GM19238 (cell line): ENCODE results near the gene B3GALNT2.
"Not testable (repeated sequence)": the region's sequence is repeated elsewhere in the genome, so short reads cannot be mapped to it uniquely, and the experiment has no call there.

Experiments used
- DNase-seq: peaks from one replicate; pipeline ENCODE4 v3.0.0; 2011; ENCODE audit warnings: low spot score; ENCODE audit not compliant: insufficient read length

B3GALNT2 gene

GRCh38 chr1:235504494-235505222, 406 bp upstream of the B3GALNT2 start:
- DNase-seq = peak; percentile 86

DNA sequence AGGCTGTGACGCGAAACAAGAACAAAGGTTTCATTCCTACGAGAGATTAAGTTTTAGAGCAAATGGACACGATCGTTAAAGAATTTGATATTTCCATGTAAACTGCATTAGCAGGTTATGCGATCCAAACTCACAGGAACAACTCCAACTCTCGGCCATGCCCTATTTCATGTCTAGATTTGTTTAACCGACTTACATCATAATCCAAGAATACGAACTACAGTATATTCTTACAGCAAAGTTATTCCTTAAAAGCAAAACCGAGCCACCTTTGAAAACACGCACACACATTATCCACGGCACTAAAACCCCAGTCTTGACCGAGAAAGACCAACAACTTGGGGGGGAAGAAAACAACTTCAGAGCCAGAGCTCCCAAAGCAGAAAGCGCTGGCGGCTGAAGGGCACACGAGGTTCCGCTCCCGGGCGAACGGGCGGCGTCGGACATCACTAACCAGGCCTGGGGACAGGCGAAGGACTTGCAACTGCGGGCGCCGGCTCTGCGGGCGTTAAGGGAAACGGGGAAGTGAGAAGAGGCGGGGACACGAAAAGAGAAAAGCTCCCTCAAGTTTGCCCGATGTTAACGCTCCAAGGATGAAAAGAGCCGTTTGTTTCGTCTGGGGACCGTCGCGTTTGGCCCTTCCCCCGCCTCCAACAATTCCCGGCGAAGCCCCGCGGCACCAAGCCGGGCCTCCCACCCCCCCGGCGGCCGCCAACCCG, 690 bp downstream of the B3GALNT2 start:
- DNase-seq = peak; percentile 27

DNA sequence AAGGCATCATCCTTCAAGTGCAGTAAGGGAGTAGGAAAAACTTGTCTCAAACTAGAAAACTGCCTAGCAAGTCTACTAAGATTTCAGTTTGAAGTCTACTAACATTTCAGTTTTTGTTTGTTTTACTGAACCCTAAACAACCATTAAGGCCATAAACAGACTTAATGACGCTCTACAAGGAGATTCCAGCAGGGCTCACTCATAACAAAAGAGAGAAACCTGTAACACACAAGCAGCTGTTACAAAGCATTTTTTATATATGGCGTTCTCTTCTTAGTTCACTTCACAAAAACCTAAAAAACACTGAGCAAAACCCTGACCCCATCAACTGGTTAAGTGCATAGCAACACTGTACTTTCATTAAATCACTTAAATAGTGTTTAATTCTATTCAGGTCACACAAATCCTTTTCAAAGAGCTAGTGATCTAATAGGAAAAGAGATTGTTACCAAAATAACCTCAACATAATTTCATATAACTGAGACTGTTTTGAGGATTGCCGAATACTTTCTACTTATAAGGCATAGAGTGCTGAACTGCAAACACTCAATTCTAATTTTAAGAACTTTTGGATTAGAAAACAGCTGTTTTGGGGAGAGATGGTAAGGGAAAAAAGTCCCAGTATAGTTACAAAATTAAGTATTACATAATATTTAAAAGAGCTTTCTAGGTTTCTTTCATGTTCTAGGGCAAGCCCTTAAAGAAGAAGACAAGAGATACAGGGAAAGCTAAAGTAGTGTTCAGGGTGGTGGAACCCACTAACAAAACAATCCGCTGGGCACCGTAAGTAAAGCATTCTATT, 1.4 kb downstream of the B3GALNT2 start:
- DNase-seq = no peak

- DNase-seq = no peak
These were observed 3.2 kb downstream of the B3GALNT2 start for GRCh38 chr1:235500971-235501540.

- DNase-seq = no peak
These were observed 8.7 kb downstream of the B3GALNT2 start for GRCh38 chr1:235495551-235495950.

GRCh38 chr1:235495030-235495429, 9.2 kb downstream of the B3GALNT2 start:
- no peak for DNase-seq

GRCh38 chr1:235494531-235494930, 9.7 kb downstream of the B3GALNT2 start:
- no peak for DNase-seq

DNA sequence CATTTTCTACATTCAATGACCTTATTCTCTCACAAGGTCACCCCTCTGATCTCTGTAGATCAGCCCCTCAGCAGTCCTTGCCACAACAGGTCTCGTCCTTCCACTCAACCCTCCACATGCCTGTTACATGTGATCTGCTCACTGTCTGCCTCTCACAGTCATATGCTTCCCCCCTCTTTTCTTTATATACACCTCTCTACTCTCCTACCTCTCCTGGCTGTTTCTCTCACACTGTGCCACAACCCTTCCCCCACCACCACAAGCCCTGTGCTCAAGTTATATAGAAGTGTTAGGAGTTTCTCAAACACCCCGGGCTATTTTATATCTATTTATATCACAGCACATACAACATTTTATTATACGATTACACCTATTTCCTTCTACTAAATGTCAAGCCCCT, 12.6 kb downstream of the B3GALNT2 start:
- no peak for DNase-seq

DNA sequence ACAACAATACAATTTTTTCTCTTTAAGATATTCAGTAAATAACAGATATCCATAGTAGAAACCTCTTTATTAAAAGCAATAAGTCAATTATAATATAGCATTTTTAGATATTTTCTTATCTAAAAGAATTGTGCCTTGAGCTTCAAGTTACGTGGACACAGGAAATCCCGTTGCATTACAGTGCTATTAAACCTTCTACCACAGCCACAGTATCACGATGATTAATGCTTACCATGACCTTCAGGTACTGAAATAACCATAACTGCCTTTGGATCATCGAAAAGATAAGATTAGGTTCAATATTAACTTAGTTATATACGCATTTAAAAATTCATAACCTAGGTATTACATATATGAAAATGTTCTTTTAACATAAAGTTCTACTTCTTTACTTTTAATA, 17.9 kb downstream of the B3GALNT2 start:
- no peak for DNase-seq

DNA sequence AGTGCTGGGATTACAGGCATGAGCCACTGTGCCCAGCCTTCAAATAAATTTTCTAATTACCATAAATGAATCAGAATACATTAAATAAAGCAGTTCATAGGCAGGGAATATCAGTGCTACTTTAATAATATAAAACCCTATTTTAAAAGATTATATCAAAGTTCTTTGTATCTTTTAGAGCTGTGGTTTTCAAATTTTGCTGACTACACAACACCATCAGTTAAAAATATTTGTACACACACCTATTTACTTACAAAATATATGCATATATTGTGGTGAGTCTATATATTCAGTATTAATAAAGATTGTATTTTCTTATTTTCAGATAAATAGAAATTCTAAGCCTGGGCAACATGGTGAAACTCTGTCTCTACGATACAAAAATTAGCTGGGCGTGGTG, 18.7 kb downstream of the B3GALNT2 start:
- no peak for DNase-seq

GRCh38 chr1:235483090-235483489, 21.2 kb downstream of the B3GALNT2 start:
- DNase-seq = no peak

DNA sequence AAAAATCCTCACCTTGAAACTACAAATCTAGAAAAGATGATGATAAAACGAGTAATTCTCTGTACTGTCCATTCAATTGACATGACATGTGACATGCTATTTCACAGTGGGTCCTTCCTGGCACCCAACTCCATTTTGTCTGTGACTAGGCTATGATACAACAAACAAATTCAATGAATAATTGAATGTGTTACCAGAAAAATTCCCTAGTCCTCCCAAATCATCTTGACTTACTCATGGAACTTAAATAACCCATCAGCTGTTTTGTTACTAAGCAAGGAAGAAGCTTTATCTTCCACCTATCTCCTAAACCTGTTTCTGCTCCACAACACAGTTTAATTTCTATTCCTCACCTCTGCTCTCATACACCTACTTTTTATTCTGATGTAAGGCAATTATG, 30.4 kb downstream of the B3GALNT2 start:
- no peak for DNase-seq

GRCh38 chr1:235470741-235471439, 33.4 kb downstream of the B3GALNT2 start:
- no peak for DNase-seq

GRCh38 chr1:235469897-235470296, 34.4 kb downstream of the B3GALNT2 start:
- not testable (repeated sequence) for DNase-seq

GRCh38 chr1:235468970-235469369, 35.3 kb downstream of the B3GALNT2 start:
- DNase-seq = no peak

DNA sequence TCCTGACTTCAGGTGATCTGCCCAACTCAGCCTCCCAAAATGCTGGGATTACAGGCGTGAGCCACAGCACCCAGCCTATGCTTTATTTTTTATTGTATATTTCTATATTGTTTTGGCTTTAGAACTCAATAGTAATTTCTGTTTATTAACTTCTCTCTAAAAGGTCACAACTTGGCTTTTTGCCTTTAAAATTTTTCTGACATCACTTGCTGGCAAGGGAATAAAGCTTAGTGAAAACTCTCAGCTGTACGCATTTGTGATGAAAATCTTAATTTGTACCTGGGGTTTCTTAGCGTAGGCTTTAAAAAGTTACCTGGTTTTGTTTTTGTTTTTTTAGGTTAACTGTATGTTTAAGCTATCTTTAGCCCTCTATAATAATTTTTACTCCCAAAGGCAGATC, 36.2 kb downstream of the B3GALNT2 start:
- DNase-seq = no peak

DNA sequence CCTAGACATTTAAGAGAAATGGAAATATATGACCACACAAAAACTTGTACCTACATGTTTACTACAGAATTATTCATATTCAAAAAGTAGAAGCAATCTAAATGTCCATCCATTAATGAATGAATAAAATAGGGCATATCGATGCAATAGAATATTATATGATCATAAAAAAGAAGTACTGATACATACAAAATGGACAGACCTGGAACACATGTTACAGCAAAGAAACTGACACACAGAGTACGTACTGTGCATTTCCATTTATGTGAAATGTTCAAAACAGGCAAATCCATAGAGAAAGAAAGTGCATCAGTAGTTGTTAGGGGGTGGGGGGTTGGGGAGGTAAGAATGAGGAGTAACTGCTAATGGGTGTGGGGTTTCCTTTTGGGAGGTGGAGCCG, 39.2 kb downstream of the B3GALNT2 start:
- no peak for DNase-seq

- DNase-seq = not testable (repeated sequence)
These were observed 41.4 kb downstream of the B3GALNT2 start for GRCh38 chr1:235462832-235463231.

- no peak for DNase-seq
These were observed 42.3 kb downstream of the B3GALNT2 start for GRCh38 chr1:235461954-235462353.

DNA sequence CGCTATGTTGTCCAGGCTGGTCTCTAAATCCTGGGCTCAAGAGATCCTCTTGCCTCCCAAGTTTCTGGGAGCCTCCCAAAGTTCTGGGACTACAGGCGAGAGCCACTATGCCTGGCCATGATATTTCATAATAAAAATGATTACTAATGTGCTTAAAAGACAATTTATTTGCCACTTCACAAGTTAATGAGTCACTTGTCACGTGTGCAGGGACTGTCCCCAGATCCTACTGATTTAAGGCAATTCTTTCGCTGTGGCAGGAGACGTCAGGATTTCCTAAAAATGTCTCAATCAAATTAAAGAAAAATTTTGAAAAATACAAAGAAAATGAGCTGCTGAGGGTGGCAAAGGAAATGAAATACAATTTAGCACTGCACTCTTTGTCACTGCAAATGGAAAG, 43.5 kb downstream of the B3GALNT2 start:
- DNase-seq = no peak

GRCh38 chr1:235457856-235458255, 46.4 kb downstream of the B3GALNT2 start:
- not testable (repeated sequence) for DNase-seq
